CD4-positive, alpha-beta T cell treated with Interleukin-4 for 1 hour (primary cell): ENCODE results near the gene XPNPEP1.
A peak's percentile ranks its signal among the peaks of the same experiment; 100 is the strongest.

Experiments
- DNase-seq, 2 donors: peaks; one replicate each; pipeline ENCODE4 v3.0.0-alpha.2; 2020 to 2022

The XPNPEP1 gene

DNA sequence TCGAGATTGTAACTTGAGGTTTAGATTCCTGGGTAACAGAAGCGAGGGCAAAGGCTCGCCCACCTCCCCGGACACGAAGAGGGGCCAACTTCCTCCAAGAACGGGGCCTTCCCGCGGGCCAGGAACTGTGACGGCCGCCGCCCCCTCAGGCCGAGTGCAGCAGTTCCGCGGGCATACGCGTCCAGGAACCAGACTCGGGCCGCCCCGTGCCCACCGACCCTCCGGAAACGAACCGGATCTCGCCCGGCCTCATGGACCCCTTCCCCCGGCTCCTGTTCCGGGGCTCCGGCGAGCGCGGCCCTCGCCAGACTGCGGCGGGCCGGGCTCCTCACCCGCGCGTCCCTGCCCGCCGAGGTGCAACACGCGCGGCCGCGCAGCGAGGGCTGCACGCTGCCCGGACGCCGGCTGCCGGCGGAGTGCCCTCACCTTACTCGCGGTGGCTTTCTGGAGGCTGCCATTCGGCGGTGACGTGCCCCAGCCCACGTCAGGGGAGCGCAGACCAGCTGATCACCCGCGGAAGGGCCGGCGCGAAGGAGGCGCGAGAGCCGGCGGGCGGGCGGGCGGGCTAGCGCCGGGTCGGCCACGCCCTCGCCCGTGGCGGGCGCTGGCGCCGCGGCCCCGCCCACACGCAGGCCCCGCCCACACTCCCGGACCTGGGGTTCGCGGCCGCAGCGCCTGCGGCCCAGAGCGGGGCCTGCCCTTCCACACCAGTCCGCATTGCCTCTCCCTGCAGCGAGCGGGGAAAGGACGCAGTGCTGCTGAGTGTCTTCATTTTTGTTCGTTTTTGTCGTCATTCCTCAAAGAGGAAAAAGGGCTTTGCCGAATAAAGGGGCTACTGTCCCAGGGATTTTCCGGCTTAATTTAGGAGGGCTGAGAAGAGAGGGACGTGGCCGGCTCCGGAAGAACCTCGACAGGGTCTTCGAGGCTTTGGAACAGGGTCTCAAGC, at the start of gene XPNPEP1:
Gene XPNPEP1 (minus strand): TSS at position 536 of the 946 bp plus-strand sequence. CDS start 78 bp downstream, at position 458.
- DNase-seq: peak; percentile 86 to 90

DNA sequence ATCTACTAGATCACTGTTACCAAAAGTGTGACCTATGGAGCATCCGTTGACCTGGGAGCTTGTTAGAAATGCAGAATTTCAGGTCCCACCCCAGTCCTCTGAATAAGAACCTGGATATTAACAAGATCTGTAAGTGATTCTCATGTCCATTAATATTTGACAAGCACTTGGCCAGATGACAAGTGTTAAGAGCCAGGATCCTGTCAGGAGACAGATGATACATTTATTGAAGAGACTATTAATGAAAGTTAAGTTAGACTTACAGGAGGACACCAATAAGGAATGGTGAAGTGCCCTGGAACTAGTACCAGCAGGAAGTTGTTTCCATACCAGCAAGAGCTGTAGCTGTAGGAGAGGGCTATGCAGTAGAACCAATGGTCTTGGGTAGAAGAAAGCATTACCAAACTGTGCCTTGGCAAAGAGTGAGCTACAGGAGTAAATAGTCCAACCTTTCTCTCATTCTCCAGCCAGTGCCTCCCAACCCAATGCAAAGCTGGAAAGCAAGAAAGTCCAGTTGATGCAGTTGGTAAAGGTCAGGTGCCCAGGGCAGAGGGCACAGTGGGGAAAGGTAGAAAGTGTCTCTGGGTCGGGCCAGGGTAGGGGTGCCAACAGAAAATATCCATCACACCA, 49.2 kb upstream of the XPNPEP1 start:
- DNase-seq: no peak

DNA sequence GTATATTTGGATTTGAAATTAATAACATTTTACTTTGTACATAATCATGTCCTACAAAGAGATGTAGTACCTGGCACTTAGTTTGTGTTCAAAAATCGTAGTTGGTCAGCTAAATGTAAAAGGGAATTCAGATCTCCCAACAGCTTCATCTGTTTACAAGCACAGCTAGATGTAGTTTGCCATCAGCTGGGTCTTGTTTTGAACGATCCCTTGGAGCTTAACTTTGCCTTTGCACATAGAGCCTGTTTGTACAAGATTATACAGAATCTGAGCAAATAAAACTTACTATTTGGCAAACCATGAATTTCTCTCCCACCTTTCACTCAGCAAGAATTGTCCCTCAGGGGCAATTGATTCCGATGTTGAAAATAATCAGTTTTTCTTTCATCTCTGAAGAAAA, 48.3 kb upstream of the XPNPEP1 start:
- no peak for DNase-seq

DNA sequence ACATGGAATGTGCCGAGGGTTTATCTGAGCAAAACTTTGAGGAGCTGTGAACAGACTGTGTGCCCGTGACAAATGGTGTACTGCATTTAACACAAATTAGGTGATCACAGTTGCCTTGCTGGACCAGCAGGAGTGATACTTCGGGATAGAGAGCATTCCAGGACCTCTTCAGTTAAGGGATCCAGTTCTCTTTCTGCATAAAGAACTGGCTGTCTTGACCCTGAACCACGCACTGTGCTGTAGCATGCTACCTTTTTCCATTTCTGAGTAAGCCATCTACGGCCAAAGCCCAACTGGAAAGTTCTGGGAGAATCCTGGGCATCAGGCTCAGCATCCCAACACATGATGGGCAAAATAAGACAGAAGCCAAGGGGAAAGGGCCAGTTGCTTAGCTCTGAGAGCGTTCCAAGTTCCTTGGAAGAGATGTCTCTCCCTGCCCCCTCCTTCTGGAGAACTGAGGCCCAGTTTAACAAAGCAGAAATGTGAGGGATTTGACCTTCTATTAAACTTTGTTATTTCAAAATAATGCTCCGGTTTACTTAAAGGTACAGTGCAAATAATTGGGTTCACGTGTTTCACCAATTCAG, 46.5 kb upstream of the XPNPEP1 start:
- no peak for DNase-seq

- DNase-seq: no peak
Measured at GRCh38 chr10:109968953-109969759, 45.8 kb upstream of the XPNPEP1 start.

- no peak for DNase-seq
Measured at GRCh38 chr10:109967739-109968088, 44.4 kb upstream of the XPNPEP1 start.

GRCh38 chr10:109966961-109967738, 43.8 kb upstream of the XPNPEP1 start:
- no peak for DNase-seq

DNA sequence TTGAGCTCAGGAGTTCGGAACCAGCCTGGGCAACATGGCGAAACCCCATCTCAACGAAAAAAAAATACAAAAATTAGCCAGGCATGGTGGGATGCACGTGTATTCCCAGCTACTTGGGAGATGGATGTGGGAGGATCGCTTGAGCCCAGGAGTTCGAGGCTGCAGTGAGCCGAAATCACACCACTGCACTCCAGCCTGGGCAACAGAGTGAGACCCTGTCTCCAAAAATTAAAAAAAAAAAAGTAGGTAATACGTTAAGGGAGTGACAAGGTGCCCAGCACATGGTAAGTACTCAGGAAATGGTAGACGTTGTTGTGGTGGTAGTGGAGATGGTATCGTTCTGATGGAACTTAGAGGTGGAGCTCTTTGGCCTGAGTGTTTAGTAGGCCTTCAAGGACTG, 41.0 kb upstream of the XPNPEP1 start:
- no peak for DNase-seq

DNA sequence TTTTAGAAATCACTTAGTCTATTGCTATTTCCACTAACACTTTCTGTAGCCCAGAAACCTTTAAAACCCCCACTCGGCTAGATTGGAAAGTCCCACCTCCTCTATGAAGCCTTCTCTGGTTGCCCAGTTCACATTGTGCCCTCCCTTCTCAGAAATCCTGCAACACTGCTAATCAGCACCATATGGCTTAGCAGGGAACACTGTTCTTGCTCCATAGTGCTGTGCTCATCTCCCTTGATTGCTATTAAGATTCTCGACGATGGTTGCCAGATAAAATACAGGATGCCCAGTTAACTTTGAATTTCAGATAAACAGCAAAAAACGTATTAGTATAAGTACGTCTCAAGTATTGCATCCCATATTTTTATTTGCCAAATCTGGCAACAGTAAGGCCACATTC, 40.1 kb upstream of the XPNPEP1 start:
- DNase-seq: no peak

DNA sequence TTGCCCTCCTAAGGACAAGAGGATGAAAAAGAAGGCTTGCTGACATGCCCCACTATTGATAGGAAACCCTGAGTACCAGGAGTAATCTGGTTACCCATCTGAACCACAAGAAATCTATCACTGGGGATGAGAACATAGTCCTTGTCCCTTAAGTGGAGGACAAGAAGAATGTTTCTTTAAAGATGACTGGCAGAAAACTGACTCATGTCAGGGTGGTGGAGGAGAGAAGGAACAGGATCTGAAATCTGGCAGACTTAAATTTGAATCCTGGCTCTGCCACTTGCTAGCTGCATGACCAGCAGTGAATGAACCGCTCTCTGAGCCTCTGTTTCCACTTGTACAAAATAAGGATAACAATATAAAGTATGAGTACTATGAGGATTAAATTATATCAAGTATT, 38.9 kb upstream of the XPNPEP1 start:
- DNase-seq: no peak

- DNase-seq: no peak
Measured at GRCh38 chr10:109961174-109962001, 38.1 kb upstream of the XPNPEP1 start.

- no peak for DNase-seq
Measured at GRCh38 chr10:109960682-109961081, 37.4 kb upstream of the XPNPEP1 start.

GRCh38 chr10:109959259-109960145, 36.2 kb upstream of the XPNPEP1 start:
- DNase-seq: no peak

- no peak for DNase-seq
Measured at GRCh38 chr10:109958059-109958458, 34.7 kb upstream of the XPNPEP1 start.

DNA sequence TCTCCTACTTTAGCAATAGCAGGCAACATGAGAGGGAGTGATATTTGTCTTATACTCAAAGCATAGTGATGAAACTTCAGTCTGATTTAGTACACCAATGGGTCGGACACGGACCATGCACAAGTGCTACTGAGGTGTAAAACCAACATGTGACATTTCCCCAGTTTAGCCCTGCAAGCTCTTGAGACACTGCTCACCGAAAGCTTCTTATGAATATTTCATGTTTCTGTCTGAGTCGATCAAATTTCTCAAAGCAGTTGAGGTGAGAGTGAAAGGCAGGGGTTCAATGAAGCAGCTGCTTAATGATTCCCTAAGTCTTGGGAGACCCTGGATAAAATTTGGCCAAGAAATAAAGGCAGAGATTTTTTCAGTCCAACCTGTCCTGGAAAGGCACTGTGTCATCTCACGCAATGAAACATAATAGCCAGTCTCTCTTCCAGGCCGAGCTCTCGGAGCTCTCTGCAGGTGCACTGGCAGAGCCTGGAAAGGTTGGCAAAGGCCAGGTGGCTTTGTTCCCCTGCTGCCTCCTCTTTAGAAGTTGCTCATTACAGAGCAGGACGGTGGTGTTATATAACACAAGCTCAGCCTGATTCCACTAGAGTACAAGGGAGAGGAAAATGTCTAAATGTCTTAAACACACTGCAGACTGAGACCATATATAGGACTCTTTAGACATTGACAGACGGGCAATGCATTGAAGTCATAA, 33.9 kb upstream of the XPNPEP1 start:
- no peak for DNase-seq

- peak; percentile 35 to 43 for DNase-seq
Measured at GRCh38 chr10:109956454-109957091, 33.3 kb upstream of the XPNPEP1 start.

- no peak for DNase-seq
Measured at GRCh38 chr10:109953766-109954165, 30.5 kb upstream of the XPNPEP1 start.

DNA sequence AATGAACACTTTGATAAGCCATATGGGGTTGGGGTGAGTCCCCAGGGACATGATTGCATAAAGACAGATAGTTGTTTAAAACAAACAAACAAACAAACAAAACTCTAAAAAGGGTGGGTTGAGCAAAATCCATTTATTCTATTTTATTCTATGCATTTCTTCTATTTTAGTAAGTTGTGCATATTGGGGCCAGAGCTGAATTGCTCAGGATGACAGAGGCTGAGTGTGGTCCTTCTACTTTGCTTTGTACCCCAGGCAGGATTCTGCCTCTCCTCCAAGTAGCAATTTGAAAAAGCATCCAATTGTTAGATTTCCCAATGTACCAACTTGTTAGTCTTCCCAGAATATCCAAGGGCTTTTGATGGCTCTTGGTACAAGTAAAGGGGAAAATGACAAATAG, 29.2 kb upstream of the XPNPEP1 start:
- DNase-seq: no peak
